NCI-H748 (cell line): ENCODE measurements around the gene CRYBG1.

Source experiments
- DNase-seq: peaks from one replicate; lab custom pipeline; 2025; ENCODE audit not compliant: unreplicated experiment; lab: John Stamatoyannopoulos, UW

The CRYBG1 gene

GRCh38 chr6:106360410-106360988, at the start of gene CRYBG1:
Gene CRYBG1 (plus strand): TSS chr6:106360717. CDS start chr6:106360909, 192 bp downstream.
- DNase-seq = peak; percentile 95

GRCh38 chr6:106315765-106316374, 44.6 kb upstream of the CRYBG1 start:
- DNase-seq = no peak

GRCh38 chr6:106316375-106316766, 44.1 kb upstream of the CRYBG1 start:
- no peak for DNase-seq

- DNase-seq = no peak
Measured at GRCh38 chr6:106318061-106318460, 42.5 kb upstream of the CRYBG1 start.

- DNase-seq = no peak
Measured at GRCh38 chr6:106318851-106319250, 41.7 kb upstream of the CRYBG1 start.

GRCh38 chr6:106321940-106322339, 38.6 kb upstream of the CRYBG1 start:
- no peak for DNase-seq

GRCh38 chr6:106324726-106325335, 35.7 kb upstream of the CRYBG1 start:
- no peak for DNase-seq

GRCh38 chr6:106325336-106326178, 35.0 kb upstream of the CRYBG1 start, which contains the start of gene ATG5:
Gene ATG5 (minus strand): TSS chr6:106325760. CDS start chr6:106316208, 9,552 bp downstream.
- DNase-seq = peak; percentile 99

- peak; percentile 73 for DNase-seq
Measured at GRCh38 chr6:106334646-106335448, 25.7 kb upstream of the CRYBG1 start.

GRCh38 chr6:106339334-106340029, 21.0 kb upstream of the CRYBG1 start:
- peak; percentile 77 for DNase-seq

GRCh38 chr6:106347219-106347618, 13.3 kb upstream of the CRYBG1 start:
- peak; percentile 76 for DNase-seq

- no peak for DNase-seq
Measured at GRCh38 chr6:106356378-106356777, 4.1 kb upstream of the CRYBG1 start.

- DNase-seq = no peak
Measured at GRCh38 chr6:106359959-106360409, 533 bp upstream of the CRYBG1 start.

- peak; percentile 74 for DNase-seq
Measured at GRCh38 chr6:106360989-106361430, 493 bp downstream of the CRYBG1 start.

GRCh38 chr6:106363401-106364138, 3.1 kb downstream of the CRYBG1 start:
- no peak for DNase-seq

GRCh38 chr6:106369739-106370138, 9.2 kb downstream of the CRYBG1 start:
- no peak for DNase-seq

GRCh38 chr6:106370639-106371038, 10.1 kb downstream of the CRYBG1 start:
- no peak for DNase-seq

- no peak for DNase-seq
Measured at GRCh38 chr6:106372838-106373501, 12.5 kb downstream of the CRYBG1 start.
